GM12878 (cell line): ENCODE results near the gene POLR2L.

Source experiments
- CTCF ChIP-seq, 3 experiments: IDR thresholded peaks in 2 of 3; conservative IDR thresholded peaks in 1 of 3; 2 replicates each; pipeline ENCODE4 v1.5.1; 2011; ENCODE audit warnings: low read depth in 3 of 3, low read length in 3 of 3, mild to moderate bottlenecking in 3 of 3, control low read depth in 2 of 3, moderate library complexity in 2 of 3, inconsistent platforms in 1 of 3, mixed read lengths in 1 of 3; ENCODE audit not compliant: control insufficient read depth in 2 of 3, insufficient read depth in 1 of 3; ENCODE audit errors: extremely low read depth in 1 of 3
- EGR1 ChIP-seq, 2 experiments: IDR thresholded peaks; 1 replicate in 1 of 2; 2 replicates in 1 of 2; pipeline ENCODE4 v1.6.1; 2011 to 2012; ENCODE audit warnings: low read depth in 2 of 2, low read length in 2 of 2, borderline replicate concordance in 1 of 2, mild to moderate bottlenecking in 1 of 2, moderate library complexity in 1 of 2
- ELK1 ChIP-seq: IDR thresholded peaks from 2 replicates; pipeline ENCODE4 v1.6.1; 2012; ENCODE audit warnings: low read depth, low read length, improper control_type of control experiment
- EP300 ChIP-seq, 2 experiments: fragments of 150-350 bp in 1 of 2; IDR thresholded peaks; 2 replicates each; pipeline ENCODE4 v1.6.1; 2011 to 2012; ENCODE audit warnings: low read depth in 2 of 2, low read length in 2 of 2, borderline replicate concordance in 1 of 2, improper control_type of control experiment in 1 of 2, inconsistent platforms in 1 of 2; ENCODE audit not compliant: control insufficient read depth in 1 of 2
- HDAC6 ChIP-seq: fragments of 200-600 bp; sonication (generic); IDR thresholded peaks from one replicate; pipeline ENCODE4 v1.8.0; 2017; ENCODE audit warnings: antibody characterized with exemption; ENCODE audit not compliant: unreplicated experiment
- KDM1A ChIP-seq: fragments of 200-600 bp; sonication (generic); IDR thresholded peaks from 2 replicates; pipeline ENCODE4 v1.6.1; 2016; ENCODE audit warnings: borderline replicate concordance
- MAX ChIP-seq: IDR thresholded peaks from 2 replicates; pipeline ENCODE4 v1.6.1; 2012; ENCODE audit warnings: low read depth, low read length, improper control_type of control experiment
- PAX5 ChIP-seq: IDR thresholded peaks from 2 replicates; pipeline ENCODE4 v1.6.1; 2011; ENCODE audit warnings: low read depth, low read length, borderline replicate concordance
- PML ChIP-seq: IDR thresholded peaks from 2 replicates; pipeline ENCODE4 v1.6.1; 2012; ENCODE audit warnings: low read length, inconsistent platforms
- RAD51 ChIP-seq: fragments of 450-650 bp; IDR thresholded peaks from 2 replicates; pipeline ENCODE4 v1.6.1; 2016; ENCODE audit warnings: moderate library complexity, mild to moderate bottlenecking, inconsistent platforms
- RFX5 ChIP-seq: IDR thresholded peaks from 2 replicates; pipeline ENCODE4 v1.6.1; 2011; ENCODE audit warnings: low read depth, low read length, improper control_type of control experiment
- YY1 ChIP-seq: IDR thresholded peaks from 2 replicates; pipeline ENCODE4 v1.6.1; 2011; ENCODE audit warnings: low read depth, mild to moderate bottlenecking, low read length

GRCh38 chr11:803467-803742, 38.9 kb downstream of the POLR2L start:
- TF ChIP-seq HDAC6 (no peak), PAX5 (no peak), YY1 (no peak), CTCF (IDR thresholded peaks at IDR 0.05 in 2 of 3, conservative IDR thresholded peaks at IDR 0.05 in 1 of 3; ENCODE audit: control insufficient read depth in 2 of 3, extremely low read depth in 1 of 3, insufficient read depth in 1 of 3, low read depth in 3 of 3, low read length in 3 of 3) (no peak), PML (no peak), RFX5 (no peak), MAX (no peak), KDM1A (no peak), ELK1 (no peak), RAD51 (no peak), EGR1 (IDR thresholded peaks at IDR 0.05; ENCODE audit: borderline replicate concordance in 1 of 2, low read depth in 2 of 2, low read length in 2 of 2) (no peak), EP300 (IDR thresholded peaks at IDR 0.05; ENCODE audit: borderline replicate concordance in 1 of 2, control insufficient read depth in 1 of 2, low read depth in 2 of 2, low read length in 2 of 2) (no peak)
